Cardiac fibroblast (primary cell): ENCODE data around the gene CNKSR1.

ENCODE experiments used
- DNase-seq, 2 donors: peaks; one replicate each; pipeline versions ENCODE4 v3.0.0 to v3.0.0-alpha.2; 2010; ENCODE audit warnings: low read depth in 2 of 2
- H3K4me3 ChIP-seq, 2 donors: replicated peaks in 1 of 2; 1 replicate in 1 of 2; 2 replicates in 1 of 2; pipeline ENCODE4 v1.5.1; 2011; ENCODE audit warnings: low read depth in 2 of 2, low read length in 2 of 2, mild to moderate bottlenecking in 2 of 2, moderate library complexity in 1 of 2
- TF ChIP-seq, protein P1 (sequence below): IDR thresholded peaks from one replicate; pipeline ENCODE4 v1.5.1; 2011; ENCODE audit warnings: low read depth, mild to moderate bottlenecking, low read length, inconsistent platforms

Gene CNKSR1

DNA sequence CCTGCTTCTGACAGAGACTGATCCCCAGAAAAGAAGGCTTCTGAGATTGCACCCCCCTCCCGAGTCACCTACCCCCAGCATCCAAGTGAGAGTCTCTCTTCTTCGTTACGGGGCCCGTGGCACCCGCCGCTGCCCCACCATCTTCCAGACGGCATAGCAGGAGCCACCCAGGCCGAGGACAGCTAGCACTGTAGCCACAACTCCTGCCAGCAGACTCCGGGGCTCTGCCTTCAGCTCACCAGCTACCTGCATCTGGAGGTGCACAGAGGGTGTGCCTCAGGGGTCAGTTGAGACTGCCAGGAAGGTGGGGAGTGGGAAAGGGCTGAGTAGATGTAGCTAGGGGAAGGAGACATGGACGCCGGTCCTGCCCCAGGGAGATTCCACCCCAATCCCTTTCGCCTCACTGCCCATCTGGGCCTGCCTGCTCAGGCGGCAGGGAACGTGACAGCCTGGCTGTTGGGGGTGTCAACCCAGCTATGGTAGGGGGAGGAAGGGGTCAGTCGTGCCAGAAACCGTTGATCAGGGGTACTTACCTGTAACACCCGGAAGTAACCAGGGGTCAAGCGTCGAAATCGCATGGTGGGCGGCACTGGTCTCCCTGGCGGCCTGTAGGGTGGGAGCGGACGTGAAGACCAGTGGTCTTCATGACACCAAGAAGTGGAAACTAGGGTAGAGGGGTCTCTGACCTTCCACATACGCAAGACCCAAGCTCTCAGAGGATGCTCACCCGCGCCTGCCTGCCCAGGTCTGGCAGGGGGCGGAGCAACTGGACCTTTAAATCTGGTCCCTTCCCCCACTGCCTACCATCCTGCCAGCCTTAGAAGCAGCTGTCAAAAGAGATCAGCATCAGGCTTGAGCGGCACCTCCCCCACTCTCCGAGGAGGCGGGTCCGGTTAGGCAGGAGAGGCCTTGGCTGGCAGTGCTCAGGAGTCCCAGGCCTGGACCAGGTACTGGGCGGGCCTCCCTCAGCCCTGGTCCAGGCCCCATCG is 5.9 kb upstream of the CNKSR1 start, which contains the start of gene ZNF593OS:
TSS of gene ZNF593OS (minus strand) at position 749 of the 989 bp plus-strand sequence. CDS start at position 578, 171 bp downstream.
- H3K4me3 ChIP-seq, result peak within 1 kb of the TSS; percentile 78 to 93
- TF ChIP-seq, protein P1, sequence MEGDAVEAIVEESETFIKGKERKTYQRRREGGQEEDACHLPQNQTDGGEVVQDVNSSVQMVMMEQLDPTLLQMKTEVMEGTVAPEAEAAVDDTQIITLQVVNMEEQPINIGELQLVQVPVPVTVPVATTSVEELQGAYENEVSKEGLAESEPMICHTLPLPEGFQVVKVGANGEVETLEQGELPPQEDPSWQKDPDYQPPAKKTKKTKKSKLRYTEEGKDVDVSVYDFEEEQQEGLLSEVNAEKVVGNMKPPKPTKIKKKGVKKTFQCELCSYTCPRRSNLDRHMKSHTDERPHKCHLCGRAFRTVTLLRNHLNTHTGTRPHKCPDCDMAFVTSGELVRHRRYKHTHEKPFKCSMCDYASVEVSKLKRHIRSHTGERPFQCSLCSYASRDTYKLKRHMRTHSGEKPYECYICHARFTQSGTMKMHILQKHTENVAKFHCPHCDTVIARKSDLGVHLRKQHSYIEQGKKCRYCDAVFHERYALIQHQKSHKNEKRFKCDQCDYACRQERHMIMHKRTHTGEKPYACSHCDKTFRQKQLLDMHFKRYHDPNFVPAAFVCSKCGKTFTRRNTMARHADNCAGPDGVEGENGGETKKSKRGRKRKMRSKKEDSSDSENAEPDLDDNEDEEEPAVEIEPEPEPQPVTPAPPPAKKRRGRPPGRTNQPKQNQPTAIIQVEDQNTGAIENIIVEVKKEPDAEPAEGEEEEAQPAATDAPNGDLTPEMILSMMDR, result no peak
- DNase-seq, result no peak

DNA sequence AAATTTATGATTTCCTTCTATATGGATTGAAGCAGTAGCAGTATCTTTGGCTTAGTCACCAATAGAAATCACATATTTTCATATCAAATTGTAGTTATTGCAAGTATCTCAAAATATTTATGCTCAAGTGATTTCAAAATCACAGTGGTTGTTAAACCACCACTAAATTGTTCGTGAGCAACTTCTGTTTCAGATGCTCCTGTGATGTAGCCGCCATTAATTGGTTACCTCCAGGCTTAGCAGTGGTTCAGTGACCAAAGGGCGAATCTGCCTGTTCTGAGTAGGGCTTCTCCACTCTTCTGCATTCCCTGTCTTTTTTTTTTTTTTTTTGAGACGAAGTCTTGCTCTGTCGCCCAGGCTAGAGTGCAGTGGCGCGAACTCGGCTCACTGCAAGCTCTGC is 1.9 kb upstream of the CNKSR1 start:
- no peak overlapping the region for H3K4me3 ChIP-seq
- DNase-seq, result no peak
- TF ChIP-seq, protein P1, result no peak

DNA sequence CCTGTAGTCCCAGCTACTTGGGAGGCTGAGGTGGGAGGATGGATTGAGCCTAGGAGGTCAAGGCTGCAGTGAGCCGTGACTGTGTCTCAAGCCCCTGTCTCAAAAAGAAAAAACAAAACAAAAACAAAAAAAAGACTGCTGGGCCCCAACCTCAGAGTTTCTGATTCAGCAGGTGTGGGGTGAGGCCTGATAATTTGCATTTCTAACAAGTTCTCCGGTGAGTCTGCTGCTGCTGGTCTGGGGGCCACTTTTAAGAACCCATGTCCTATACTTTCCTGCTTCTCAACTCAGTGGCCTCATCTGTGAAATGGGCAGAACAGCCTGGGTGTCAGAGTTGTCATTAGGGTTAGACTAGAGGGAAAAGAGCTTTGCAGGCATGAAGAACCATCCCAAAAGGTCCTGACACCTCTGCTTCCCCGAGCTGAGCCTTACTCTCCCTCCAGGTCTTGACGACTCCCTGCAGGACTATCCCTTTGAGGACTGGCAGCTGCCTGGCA is 2.8 kb downstream of the CNKSR1 start:
- DNase-seq, result no peak
- H3K4me3 ChIP-seq, result no peak overlapping the region
- TF ChIP-seq, protein P1, result no peak

DNA sequence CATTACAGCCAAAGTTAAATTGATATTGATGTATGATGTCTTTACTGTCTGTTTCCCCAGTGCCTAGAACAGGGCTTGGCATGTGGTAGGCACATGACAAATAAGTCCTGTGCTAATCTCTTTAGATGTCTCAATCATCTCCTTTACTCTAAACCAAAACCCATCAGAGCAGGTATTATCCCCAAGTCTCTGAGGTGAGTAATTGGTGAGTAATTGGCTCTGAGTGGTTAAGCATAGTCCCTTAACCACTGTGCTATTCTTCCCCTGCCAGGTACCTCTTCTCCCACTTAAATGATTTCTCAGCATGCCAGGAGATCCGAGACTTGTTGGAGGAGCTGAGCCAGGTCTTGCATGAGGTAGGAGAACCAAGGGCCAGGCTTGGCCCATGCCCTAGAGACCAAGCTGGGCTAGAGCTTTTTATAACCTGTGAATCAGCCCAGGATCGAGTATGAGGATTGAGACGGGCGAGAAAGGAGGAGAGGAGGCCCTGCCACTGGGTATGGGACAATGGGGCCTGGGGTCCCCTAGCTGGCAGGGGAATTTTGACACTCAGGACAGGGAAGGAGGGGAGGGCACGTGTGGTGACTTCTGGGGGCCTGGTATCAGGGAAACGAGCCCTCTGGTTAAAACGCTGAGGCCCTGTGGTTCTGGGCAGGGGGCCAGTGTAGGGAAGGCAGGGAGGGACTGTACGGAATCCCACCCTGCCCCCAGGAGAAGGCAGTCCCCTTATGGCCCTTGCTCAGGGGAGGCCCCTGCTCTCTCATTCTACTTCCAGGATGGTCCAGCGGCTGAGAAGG is 4.5 kb downstream of the CNKSR1 start:
- TF ChIP-seq, protein P1, result no peak
- no peak for DNase-seq
- no peak overlapping the region for H3K4me3 ChIP-seq

DNA sequence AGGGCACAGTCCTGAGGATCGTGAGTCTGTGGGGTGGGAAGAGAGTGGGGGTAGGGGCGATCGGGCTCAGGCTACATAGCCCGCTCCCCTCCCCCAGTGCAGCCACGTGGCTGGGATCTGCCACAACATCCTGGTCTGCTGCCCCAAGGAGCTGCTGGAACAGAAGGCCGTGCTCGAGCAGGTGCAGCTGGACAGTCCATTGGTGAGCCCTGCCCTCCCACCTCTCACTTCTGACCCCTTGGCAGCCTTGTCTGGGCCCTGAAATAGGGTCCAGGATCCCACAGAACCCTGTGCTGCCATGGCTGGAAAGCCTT is 5.0 kb downstream of the CNKSR1 start:
- TF ChIP-seq, protein P1, result no peak
- H3K4me3 ChIP-seq, result no peak overlapping the region
- no peak for DNase-seq

DNA sequence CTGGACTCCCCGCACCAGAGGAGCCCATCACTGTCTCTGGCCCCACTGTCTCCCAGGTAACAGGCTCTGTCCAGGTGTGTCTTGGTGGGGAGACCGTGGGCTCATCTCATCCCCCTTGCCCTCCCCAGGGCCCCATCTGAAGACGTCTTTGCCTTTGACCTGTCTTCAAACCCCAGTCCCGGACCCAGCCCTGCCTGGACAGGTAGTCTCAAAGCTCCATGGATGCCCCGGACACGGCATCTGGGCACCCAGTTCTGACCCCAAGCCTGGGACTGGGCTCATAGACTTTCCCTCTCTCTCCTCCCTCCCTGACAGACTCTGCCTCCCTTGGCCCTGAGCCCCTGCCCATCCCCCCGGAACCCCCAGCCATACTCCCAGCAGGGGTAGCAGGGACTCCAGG is 6.8 kb downstream of the CNKSR1 start:
- no peak for DNase-seq
- TF ChIP-seq, protein P1, result no peak
- no peak overlapping the region for H3K4me3 ChIP-seq
